GM23248 (cell line): Measurements from ENCODE around the gene CFDP1.

ENCODE experiments used
- EZH2 ChIP-seq: fragments of 200-600 bp; sonication (generic); IDR thresholded peaks from 2 replicates; pipeline ENCODE4 v1.6.1; 2018; ENCODE audit warnings: antibody characterized with exemption, mild to moderate bottlenecking; ENCODE audit not compliant: insufficient read depth, poor library complexity, severe bottlenecking
- EZH2phosphoT487 ChIP-seq: fragments of 200-600 bp; sonication (generic); IDR thresholded peaks from 2 replicates; pipeline ENCODE4 v1.6.1; 2018; ENCODE audit warnings: antibody characterized with exemption, moderate library complexity, mild to moderate bottlenecking, low read depth; ENCODE audit not compliant: insufficient read depth

GRCh38 chr16:75247249-75247648 lies 186.1 kb downstream of the CFDP1 start:
- TF ChIP-seq EZH2 (no peak), EZH2phosphoT487 (no peak)
